CD4-positive, alpha-beta T cell (primary cell): ENCODE data around the gene DGUOK. TPM values are rescaled to one million over a fixed set of nuclear protein-coding genes. Genes with fewer than 3 reads are reported as not detected.

Experiments
- ATAC-seq: fragments of 200-7000 bp; cut with Tn5 transposase; one replicate; pipeline ENCODE4 v1.10.0; 2022; ENCODE audit warnings: mild to moderate bottlenecking; ENCODE audit not compliant: poor library complexity
- CTCF ChIA-PET: fragments of 350-600 bp; sonication (Branson Sonifier 250); formaldehyde crosslinking; loops from one replicate; lab custom pipeline; 2021; ENCODE audit warnings: antibody characterized with exemption, inconsistent platforms; lab: Charles Lee
- POLR2A ChIA-PET: fragments of 350-600 bp; sonication (Branson Sonifier 250); formaldehyde crosslinking; loops from one replicate; lab custom pipeline; 2021; ENCODE audit warnings: antibody characterized with exemption, inconsistent platforms; lab: Charles Lee
- DNase-seq, 14 experiments: peaks; one replicate each; pipeline ENCODE4 v3.0.0-alpha.2; 2013 to 2020; ENCODE audit warnings: mixed read lengths in 2 of 14
- H3K27ac ChIP-seq, 2 donors: one replicate each; pipeline versions ENCODE4 v1.5.1 to v1.7.0; 2013; ENCODE audit warnings: low read length in 2 of 2, low read depth in 1 of 2, mild to moderate bottlenecking in 1 of 2
- H3K27me3 ChIP-seq, 2 experiments: 1 replicate in 1 of 2; 2 replicates in 1 of 2; pipeline versions ENCODE4 v1.6.1 to v1.7.0; 2013; ENCODE audit warnings: low read length in 2 of 2, control low read depth in 1 of 2, mild to moderate bottlenecking in 1 of 2, moderate library complexity in 1 of 2; ENCODE audit not compliant: insufficient read depth in 2 of 2, control insufficient read depth in 1 of 2
- H3K36me3 ChIP-seq: one replicate; pipeline ENCODE4 v1.6.1; 2013; ENCODE audit warnings: low read length, control low read depth; ENCODE audit not compliant: insufficient read depth
- H3K4me1 ChIP-seq: one replicate; pipeline ENCODE4 v1.6.1; 2013; ENCODE audit warnings: low read length, control low read depth; ENCODE audit not compliant: insufficient read depth
- H3K4me3 ChIP-seq: one replicate; pipeline ENCODE4 v1.5.1; 2013; ENCODE audit warnings: mild to moderate bottlenecking, low read length, moderate library complexity
- H3K9me3 ChIP-seq, 2 experiments: 1 replicate in 1 of 2; 2 replicates in 1 of 2; pipeline versions ENCODE4 v1.6.1 to v1.7.0; 2013; ENCODE audit warnings: low read length in 2 of 2, mild to moderate bottlenecking in 2 of 2, control low read depth in 1 of 2, moderate library complexity in 1 of 2; ENCODE audit not compliant: control insufficient read depth in 1 of 2, insufficient read depth in 1 of 2
- H3K27ac Mint-ChIP-seq: one replicate; pipeline ENCODE4 v1.8.0; 2020; ENCODE audit warnings: mixed read lengths
- H3K27me3 Mint-ChIP-seq: one replicate; pipeline ENCODE4 v1.8.0; 2021; ENCODE audit warnings: mixed read lengths
- H3K36me3 Mint-ChIP-seq: one replicate; pipeline ENCODE4 v1.8.0; 2021; ENCODE audit warnings: low read depth, mixed read lengths
- H3K4me1 Mint-ChIP-seq: one replicate; pipeline ENCODE4 v1.8.0; 2021; ENCODE audit warnings: low read depth, mixed read lengths
- H3K4me3 Mint-ChIP-seq: one replicate; pipeline ENCODE4 v1.8.0; 2020; ENCODE audit warnings: mild to moderate bottlenecking, mixed read lengths
- H3K9me3 Mint-ChIP-seq: one replicate; pipeline ENCODE4 v1.8.0; 2020; ENCODE audit warnings: mixed read lengths
- intact Hi-C, 2 experiments: fragments of 100-400 bp; cut with DNase I in 1 of 2; cut with micrococcal nuclease in 1 of 2; formaldehyde crosslinking; loops; one replicate each; pipeline versions ENCODE4 v1.15.1 to v1.9.0; 2023 to 2025; cut with DNase I, micrococcal nuclease
- total RNA-seq, 174 experiments: library from RNA in 2 of 174; stranded (reverse) in 2 of 174; gene quantifications; one replicate each; pipeline ENCODE4 v1.2.3 and lab custom pipeline; 2021 to 2026
- TF ChIP-seq, protein P1 (sequence below): fragments of 200-600 bp; IDR thresholded peaks from one replicate; pipeline ENCODE4 v1.8.0; 2022; ENCODE audit warnings: antibody characterized with exemption, mild to moderate bottlenecking

The DGUOK gene
- total RNA-seq, 2 experiments from 2014 or later, result 30.5 to 32.0 TPM

DNA sequence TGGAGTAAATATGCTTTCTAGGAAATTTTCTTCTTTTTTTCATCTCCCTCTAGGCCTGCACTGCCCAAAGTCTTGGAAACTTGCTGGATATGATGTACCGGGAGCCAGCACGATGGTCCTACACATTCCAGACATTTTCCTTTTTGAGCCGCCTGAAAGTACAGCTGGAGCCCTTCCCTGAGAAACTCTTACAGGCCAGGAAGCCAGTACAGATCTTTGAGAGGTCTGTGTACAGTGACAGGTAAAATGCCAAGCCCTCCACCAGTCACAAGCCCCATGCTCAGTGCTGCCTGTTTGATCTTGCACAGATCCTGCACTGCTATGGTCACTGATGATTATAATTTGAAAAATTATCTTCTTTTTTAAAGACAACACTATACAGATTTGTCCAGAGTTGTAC is 20.0 kb downstream of the DGUOK start:
- Histone ChIP-seq H3K36me3 (peaks cover 66% of the 10 kb centered on the region), H3K9me3 (no peaks in the 10 kb centered on the region), H3K4me1 (peaks cover 34% of the 10 kb centered on the region), H3K27ac (peak overlapping the region in 1 of 2 donors; percentile 43), H3K27me3 (no peaks in the 10 kb centered on the region), H3K4me3 (no peak overlapping the region)
- no peak for DNase-seq
- Mint-ChIP-seq H3K4me3 (no peak overlapping the region), H3K9me3 (no peaks in the 10 kb centered on the region), H3K36me3 (peaks cover 81% of the 10 kb centered on the region), H3K27ac (peak overlapping the region; percentile 87), H3K4me1 (peaks cover 82% of the 10 kb centered on the region), H3K27me3 (no peaks in the 10 kb centered on the region)
- ATAC-seq, result no peak
- TF ChIP-seq, protein P1, sequence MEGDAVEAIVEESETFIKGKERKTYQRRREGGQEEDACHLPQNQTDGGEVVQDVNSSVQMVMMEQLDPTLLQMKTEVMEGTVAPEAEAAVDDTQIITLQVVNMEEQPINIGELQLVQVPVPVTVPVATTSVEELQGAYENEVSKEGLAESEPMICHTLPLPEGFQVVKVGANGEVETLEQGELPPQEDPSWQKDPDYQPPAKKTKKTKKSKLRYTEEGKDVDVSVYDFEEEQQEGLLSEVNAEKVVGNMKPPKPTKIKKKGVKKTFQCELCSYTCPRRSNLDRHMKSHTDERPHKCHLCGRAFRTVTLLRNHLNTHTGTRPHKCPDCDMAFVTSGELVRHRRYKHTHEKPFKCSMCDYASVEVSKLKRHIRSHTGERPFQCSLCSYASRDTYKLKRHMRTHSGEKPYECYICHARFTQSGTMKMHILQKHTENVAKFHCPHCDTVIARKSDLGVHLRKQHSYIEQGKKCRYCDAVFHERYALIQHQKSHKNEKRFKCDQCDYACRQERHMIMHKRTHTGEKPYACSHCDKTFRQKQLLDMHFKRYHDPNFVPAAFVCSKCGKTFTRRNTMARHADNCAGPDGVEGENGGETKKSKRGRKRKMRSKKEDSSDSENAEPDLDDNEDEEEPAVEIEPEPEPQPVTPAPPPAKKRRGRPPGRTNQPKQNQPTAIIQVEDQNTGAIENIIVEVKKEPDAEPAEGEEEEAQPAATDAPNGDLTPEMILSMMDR, result no peak
- ChIA-PET POLR2A (interaction anchor here (1.2 to 2.3 kb wide), 2 partner anchors 20 to 24 kb away, joined by 3 to 6 read pairs; partner anchors contain the start of gene DGUOK), CTCF (no interaction called here)
- intact Hi-C loops, result no loop called here

DNA sequence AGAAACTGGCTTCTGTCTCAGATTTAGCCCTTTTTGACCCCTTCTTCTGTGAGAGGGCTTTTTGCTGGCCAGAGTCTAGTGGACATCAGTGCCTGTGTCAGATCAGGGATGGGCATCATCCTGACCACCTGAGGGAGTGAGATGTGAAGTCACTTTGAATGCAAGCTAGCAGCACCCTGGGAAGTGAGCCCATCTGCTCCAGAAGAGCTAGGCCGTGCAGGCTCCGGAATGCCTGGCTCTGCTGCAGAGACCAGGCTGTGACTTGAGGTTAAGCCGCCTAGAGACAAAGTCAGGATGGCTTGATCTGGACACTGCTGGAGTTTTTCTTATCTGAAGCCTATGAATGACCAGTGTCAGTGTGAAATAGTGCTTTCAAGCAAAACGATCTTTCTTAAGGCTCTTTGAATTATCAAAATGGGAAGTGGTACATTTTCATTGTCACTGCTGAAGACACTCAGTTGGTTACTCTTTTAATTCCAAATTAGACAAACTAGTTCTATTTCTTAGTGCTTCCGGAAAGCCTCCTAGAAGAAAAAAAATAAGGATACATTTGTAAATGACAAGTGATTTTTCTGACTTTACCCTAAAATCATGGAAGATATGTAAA is 20.8 kb downstream of the DGUOK start:
- peaks cover 74% of the 10 kb centered on the region for H3K36me3 ChIP-seq
- CTCF ChIA-PET, result no interaction called here

DNA sequence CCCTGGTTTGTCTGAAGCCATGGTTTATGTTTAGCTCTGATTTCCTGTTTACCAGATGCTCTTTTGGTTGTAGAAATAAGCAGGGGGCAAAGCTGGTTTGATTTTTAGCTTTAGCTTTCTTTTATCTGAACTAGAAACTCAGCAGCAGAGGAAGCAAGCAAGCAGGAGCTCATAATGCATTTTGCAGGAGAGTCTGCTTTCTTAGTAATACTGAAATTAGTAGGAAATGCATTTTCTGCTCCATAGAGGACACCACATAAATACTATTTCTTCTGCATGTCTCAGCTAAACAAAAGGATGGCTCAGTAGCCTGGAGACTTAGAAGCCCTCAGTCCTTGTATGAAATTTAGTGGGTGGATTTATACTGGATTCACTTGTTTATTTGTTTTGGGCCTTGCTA is 23.1 kb downstream of the DGUOK start:
- H3K27ac Mint-ChIP-seq, result peak overlapping the region; percentile 87
- ChIA-PET CTCF (interaction anchor here (0.7 kb wide), 1 partner anchor 42 kb away, joined by 3 read pairs; no protein-coding TSS in a partner anchor), POLR2A (interaction anchor here (1.2 to 2.6 kb wide), 4 partner anchors 21 to 38 kb away, joined by 3 to 15 read pairs (median 9); partner anchors contain the start of genes DGUOK and TET3)
- no peak overlapping the region for H3K27ac ChIP-seq
- H3K4me3 Mint-ChIP-seq, result peak overlapping the region; percentile 23
- TF ChIP-seq, protein P1, result no peak
- DNase-seq (no peak), ATAC-seq (no peak)
- H3K4me1 ChIP-seq, result peaks cover 35% of the 10 kb centered on the region
- peaks cover 81% of the 10 kb centered on the region for H3K36me3 Mint-ChIP-seq
- no peak overlapping the region for H3K4me3 ChIP-seq
- H3K9me3 ChIP-seq, result no peaks in the 10 kb centered on the region
- peaks cover 79% of the 10 kb centered on the region for H3K36me3 ChIP-seq
- no peaks in the 10 kb centered on the region for H3K27me3 ChIP-seq
- intact Hi-C loops, result no loop called here
- H3K9me3 Mint-ChIP-seq, result no peaks in the 10 kb centered on the region
- H3K27me3 Mint-ChIP-seq, result no peaks in the 10 kb centered on the region
- peaks cover 83% of the 10 kb centered on the region for H3K4me1 Mint-ChIP-seq

More for the DNA sequence above, 20.8 kb downstream of the DGUOK start:
- Histone ChIP-seq H3K4me3 (no peak overlapping the region), H3K4me1 (peaks cover 39% of the 10 kb centered on the region), H3K9me3 (no peaks in the 10 kb centered on the region), H3K27me3 (no peaks in the 10 kb centered on the region), H3K27ac (peak overlapping the region in 1 of 2 donors; percentile 43)
- Mint-ChIP-seq H3K27me3 (no peaks in the 10 kb centered on the region), H3K9me3 (no peaks in the 10 kb centered on the region), H3K27ac (peak overlapping the region; percentile 87), H3K36me3 (peaks cover 84% of the 10 kb centered on the region), H3K4me3 (no peak overlapping the region), H3K4me1 (peaks cover 86% of the 10 kb centered on the region)
- intact Hi-C loops, result no loop called here
- POLR2A ChIA-PET, result interaction anchor here (1.2 to 2.6 kb wide), 2 partner anchors 20 to 24 kb away, joined by 3 to 8 read pairs; partner anchors contain the start of gene DGUOK
- ATAC-seq (no peak), DNase-seq (no peak)
- TF ChIP-seq, protein P1, result no peak
